CD8-positive, alpha-beta memory T cell (primary cell): ENCODE measurements around the gene ENHO. TPM values are rescaled to one million over a fixed set of nuclear protein-coding genes. Genes with fewer than 3 reads are reported as not detected.

Experiments
- CTCF ChIA-PET: fragments of 350-600 bp; sonication (Branson Sonifier 250); formaldehyde crosslinking; loops from one replicate; lab custom pipeline; 2021; ENCODE audit warnings: antibody characterized with exemption; lab: Charles Lee
- POLR2A ChIA-PET: fragments of 350-600 bp; sonication (Branson Sonifier 250); formaldehyde crosslinking; loops from one replicate; lab custom pipeline; 2021; ENCODE audit warnings: antibody characterized with exemption; lab: Charles Lee
- DNase-seq, 5 donors: peaks; one replicate each; pipeline versions ENCODE4 v3.0.0 to v3.0.0-alpha.2; 2020 to 2022; ENCODE audit warnings: mixed read lengths in 1 of 5
- H3K27ac ChIP-seq: one replicate; pipeline ENCODE4 v1.7.0; 2013; ENCODE audit warnings: low read depth, mild to moderate bottlenecking, low read length, moderate library complexity
- H3K27me3 ChIP-seq: 2 replicates; pipeline ENCODE4 v1.7.0; 2013; ENCODE audit warnings: low read length, mild to moderate bottlenecking; ENCODE audit not compliant: insufficient read depth, poor library complexity, severe bottlenecking
- H3K36me3 ChIP-seq: 2 replicates; pipeline ENCODE4 v1.7.0; 2013; ENCODE audit warnings: mild to moderate bottlenecking, low read length, moderate library complexity; ENCODE audit not compliant: insufficient read depth
- H3K4me1 ChIP-seq: 2 replicates; pipeline ENCODE4 v1.7.0; 2013; ENCODE audit warnings: mild to moderate bottlenecking, low read length, moderate library complexity; ENCODE audit not compliant: insufficient read depth
- H3K4me3 ChIP-seq: 2 replicates; pipeline ENCODE4 v1.7.0; 2013; ENCODE audit warnings: mild to moderate bottlenecking, low read length
- H3K9me3 ChIP-seq: 2 replicates; pipeline ENCODE4 v1.7.0; 2013; ENCODE audit warnings: mild to moderate bottlenecking, low read length
- H3K27ac Mint-ChIP-seq, 8 donors: one replicate each; pipeline ENCODE4 v1.8.0; 2020 to 2021; ENCODE audit warnings: mixed read lengths in 8 of 8, mild to moderate bottlenecking in 6 of 8, inconsistent platforms in 3 of 8, moderate library complexity in 3 of 8
- H3K27me3 Mint-ChIP-seq, 2 donors: one replicate each; pipeline ENCODE4 v1.8.0; 2020 to 2021; ENCODE audit warnings: mixed read lengths in 2 of 2, mild to moderate bottlenecking in 1 of 2, moderate library complexity in 1 of 2
- H3K36me3 Mint-ChIP-seq, 3 donors: one replicate each; pipeline ENCODE4 v1.8.0; 2020 to 2021; ENCODE audit warnings: mixed read lengths in 3 of 3, inconsistent platforms in 1 of 3, mild to moderate bottlenecking in 1 of 3
- H3K4me1 Mint-ChIP-seq, 3 donors: one replicate each; pipeline ENCODE4 v1.8.0; 2020 to 2021; ENCODE audit warnings: mixed read lengths in 3 of 3, inconsistent platforms in 1 of 3, mild to moderate bottlenecking in 1 of 3
- H3K4me3 Mint-ChIP-seq, 7 donors: one replicate each; pipeline ENCODE4 v1.8.0; 2020 to 2021; ENCODE audit warnings: mixed read lengths in 7 of 7, mild to moderate bottlenecking in 6 of 7, moderate library complexity in 4 of 7, inconsistent platforms in 2 of 7
- H3K9me3 Mint-ChIP-seq, 5 donors: one replicate each; pipeline ENCODE4 v1.8.0; 2020 to 2022; ENCODE audit warnings: mixed read lengths in 5 of 5, mild to moderate bottlenecking in 3 of 5, moderate library complexity in 2 of 5, inconsistent platforms in 1 of 5
- polyA plus RNA-seq: library from polyadenylated mRNA; unstranded; fragments of 300-500 nt; fragmentation: Illumina TruSeq; gene quantifications from one replicate; pipeline ENCODE4 v1.2.3, GENCODE V29; 2021
- total RNA-seq, 2 experiments: library from RNA; stranded (reverse); gene quantifications; one replicate each; pipeline ENCODE4 v1.2.3, GENCODE V29; 2021

ENHO gene
- total and polyA plus RNA-seq, 3 experiments from 2014 or later, result 0.35 to 0.39 TPM; not detected in 1

GRCh38 chr9:34475097-34475496 is 47.7 kb downstream of the ENHO start:
- Histone ChIP-seq H3K9me3 (no peaks in the 10 kb centered on the region), H3K4me1 (no peaks in the 10 kb centered on the region), H3K27me3 (no peaks in the 10 kb centered on the region), H3K27ac (no peak overlapping the region), H3K36me3 (no peaks in the 10 kb centered on the region), H3K4me3 (no peak overlapping the region)
- POLR2A ChIA-PET, result no interaction called here
- Mint-ChIP-seq H3K9me3 (no peaks in the 10 kb centered on the region), H3K27ac (no peak overlapping the region), H3K27me3 (peaks cover 5 to 30% of the 10 kb centered on the region in 2 donors), H3K4me3 (no peak overlapping the region), H3K36me3 (no peaks in the 10 kb centered on the region), H3K4me1 (no peaks in the 10 kb centered on the region)
- CTCF ChIA-PET, result no interaction called here
- no peak for DNase-seq

Other genes with a start within 250 kb of the ENHO start
- gene KIF24, start 193.7 kb downstream of the ENHO start, total RNA-seq, result 1 to 10 TPM; 6.0 to 6.7 TPM
- not detected for gene KIF24, start 193.7 kb downstream of the ENHO start, polyA plus RNA-seq
- gene NUDT2, start 193.4 kb downstream of the ENHO start, total RNA-seq, result 10 to 100 TPM; 27.9 to 30.4 TPM
- 24.6 TPM for gene NUDT2, start 193.4 kb downstream of the ENHO start, polyA plus RNA-seq
- 1 to 10 TPM; 2.3 to 2.4 TPM for gene MYORG, start 146.1 kb downstream of the ENHO start, total RNA-seq
- gene MYORG, start 146.1 kb downstream of the ENHO start, polyA plus RNA-seq, result 0.67 TPM
- gene FAM219A, start 64.4 kb downstream of the ENHO start, total RNA-seq, result 10 to 100 TPM in 1 of 2 experiments, 1 to 10 TPM in 1; 9.4 to 10.5 TPM
- 1.7 TPM for gene FAM219A, start 64.4 kb downstream of the ENHO start, polyA plus RNA-seq
- not detected for gene DNAI1, start 64.2 kb downstream of the ENHO start, total RNA-seq
- not detected for gene DNAI1, start 64.2 kb downstream of the ENHO start, polyA plus RNA-seq
- not detected for gene CNTFR, start 66.7 kb upstream of the ENHO start, total RNA-seq
- not detected for gene CNTFR, start 66.7 kb upstream of the ENHO start, polyA plus RNA-seq
- 10 to 100 TPM; 34.5 to 39.0 TPM for gene RPP25L, start 89.1 kb upstream of the ENHO start, total RNA-seq
- gene RPP25L, start 89.1 kb upstream of the ENHO start, polyA plus RNA-seq, result 35.9 TPM
- gene DCTN3, start 97.5 kb upstream of the ENHO start, total RNA-seq, result 10 to 100 TPM; 83.3 to 83.4 TPM
- 128 TPM for gene DCTN3, start 97.5 kb upstream of the ENHO start, polyA plus RNA-seq
- under 1 TPM; 0.22 to 0.44 TPM for gene ARID3C, start 106.1 kb upstream of the ENHO start, total RNA-seq
- gene ARID3C, start 106.1 kb upstream of the ENHO start, polyA plus RNA-seq, result not detected
- gene SIGMAR1, start 114.8 kb upstream of the ENHO start, total RNA-seq, result 100 to 1,000 TPM; 138 to 141 TPM
- gene SIGMAR1, start 114.8 kb upstream of the ENHO start, polyA plus RNA-seq, result 95.4 TPM
- 10 to 100 TPM; 41.7 to 43.0 TPM for gene GALT, start 123.7 kb upstream of the ENHO start, total RNA-seq
- 42.8 TPM for gene GALT, start 123.7 kb upstream of the ENHO start, polyA plus RNA-seq
- gene IL11RA, start 129.2 kb upstream of the ENHO start, total RNA-seq, result 10 to 100 TPM; 15.6 to 16.5 TPM
- 5.3 TPM for gene IL11RA, start 129.2 kb upstream of the ENHO start, polyA plus RNA-seq
- under 1 TPM; 0.35 to 0.39 TPM for gene CCL27, start 139.7 kb upstream of the ENHO start, total RNA-seq
- gene CCL27, start 139.7 kb upstream of the ENHO start, polyA plus RNA-seq, result not detected
- not detected for gene CCL19, start 168.3 kb upstream of the ENHO start, total RNA-seq
- gene CCL19, start 168.3 kb upstream of the ENHO start, polyA plus RNA-seq, result not detected
- gene CCL21, start 187.1 kb upstream of the ENHO start, total RNA-seq, result not detected
- not detected for gene CCL21, start 187.1 kb upstream of the ENHO start, polyA plus RNA-seq